HepG2 (cell line): Measurements from ENCODE around the gene ATG16L2.

ENCODE experiments used
- ARNT ChIP-seq: fragments of 450-650 bp; IDR thresholded peaks from 2 replicates; pipeline ENCODE4 v1.6.1; 2017
- CTCF ChIP-seq: sonication (generic); formaldehyde crosslinking; IDR thresholded peaks from 2 replicates; pipeline ENCODE4 v1.5.0; 2020; ENCODE audit warnings: mild to moderate bottlenecking, missing genetic modification reagents, moderate library complexity
- EZH2 ChIP-seq: conservative IDR thresholded peaks from 2 replicates; pipeline ENCODE4 v1.6.1; 2012; ENCODE audit warnings: mild to moderate bottlenecking, low read depth, low read length, moderate library complexity
- JUND ChIP-seq: sonication (generic); formaldehyde crosslinking; IDR thresholded peaks from 2 replicates; pipeline ENCODE4 v1.8.0; 2022; ENCODE audit warnings: mild to moderate bottlenecking, missing genetic modification reagents
- KAT7 ChIP-seq: IDR thresholded peaks from 2 replicates; pipeline ENCODE4 v1.6.1; 2018; ENCODE audit warnings: borderline replicate concordance, missing compliant biosample characterization
- MAX ChIP-seq: IDR thresholded peaks from 2 replicates; pipeline ENCODE4 v1.6.1; 2012; ENCODE audit warnings: inconsistent platforms
- POLR2A ChIP-seq, 2 experiments: IDR thresholded peaks; 2 replicates each; pipeline ENCODE4 v1.6.1; 2011; ENCODE audit warnings: low read depth in 2 of 2, low read length in 2 of 2, mild to moderate bottlenecking in 1 of 2, moderate library complexity in 1 of 2; ENCODE audit not compliant: insufficient read depth in 1 of 2
- SNAI1 ChIP-seq: sonication (generic); formaldehyde crosslinking; IDR thresholded peaks from 2 replicates; pipeline ENCODE4 v1.5.0; 2020; ENCODE audit warnings: mild to moderate bottlenecking, missing genetic modification reagents, borderline replicate concordance
- SP1 ChIP-seq, 2 experiments: fragments of 450-650 bp in 1 of 2; sonication (generic) in 1 of 2; formaldehyde crosslinking in 1 of 2; IDR thresholded peaks; 2 replicates each; pipeline versions ENCODE4 v1.4.0 to v1.6.1; 2016 to 2020; ENCODE audit warnings: missing genetic modification reagents in 1 of 2
- ZKSCAN1 ChIP-seq: fragments of 150-350 bp; IDR thresholded peaks from 2 replicates; pipeline ENCODE4 v1.6.1; 2014; ENCODE audit warnings: low read length
- ZNF138 ChIP-seq: sonication (generic); formaldehyde crosslinking; IDR thresholded peaks from 2 replicates; pipeline ENCODE4 v1.5.0; 2020; ENCODE audit warnings: mild to moderate bottlenecking, low read depth, missing genetic modification reagents
- ZNF879 ChIP-seq: sonication (generic); formaldehyde crosslinking; IDR thresholded peaks from 2 replicates; pipeline ENCODE4 v1.8.1; 2023; ENCODE audit warnings: missing genetic modification reagents
- TF ChIP-seq, protein P1 (sequence below): sonication (generic); formaldehyde crosslinking; IDR thresholded peaks from 2 replicates; pipeline ENCODE4 v1.4.0; 2020; ENCODE audit warnings: mild to moderate bottlenecking, missing genetic modification reagents

DNA sequence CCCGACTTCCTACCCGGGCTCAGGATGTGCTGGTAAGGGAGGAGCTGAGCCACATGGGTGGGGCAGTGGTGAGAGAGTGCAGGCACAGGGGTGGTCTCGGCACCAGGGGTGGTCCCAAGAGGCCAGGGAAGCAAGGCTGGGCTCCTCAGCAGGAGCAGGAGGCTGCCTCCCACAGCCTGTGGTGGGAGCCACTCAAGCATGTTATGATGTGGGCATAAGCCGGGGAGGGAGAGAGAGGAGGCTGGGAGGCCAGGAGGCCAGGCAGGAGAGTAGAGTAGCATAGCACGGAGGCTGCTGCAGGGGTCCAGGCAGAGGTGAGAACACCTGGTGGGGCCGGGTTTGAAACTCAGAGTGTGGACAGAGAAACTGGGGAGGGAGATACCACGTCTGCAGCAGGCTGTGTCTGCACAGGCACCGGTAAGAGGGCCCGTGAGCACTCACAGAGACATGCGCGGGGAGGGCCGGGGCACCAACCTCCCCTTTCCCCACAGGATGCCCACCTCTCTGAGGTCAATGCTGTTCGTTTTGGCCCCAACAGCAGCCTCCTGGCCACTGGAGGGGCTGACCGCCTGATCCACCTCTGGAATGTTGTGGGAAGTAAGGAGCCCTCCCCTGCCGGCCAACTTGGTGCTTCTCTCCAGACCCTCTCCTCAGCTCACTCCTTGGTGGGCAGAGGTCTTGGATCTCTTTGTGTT, 10.7 kb downstream of the ATG16L2 start:
- TF ChIP-seq KAT7 (CRISPR knock-in tag): no peak
- TF ChIP-seq ZNF879 (CRISPR knock-in tag): no peak
- no peak for TF ChIP-seq JUND (CRISPR knock-in tag)
- no peak for TF ChIP-seq CTCF (CRISPR knock-in tag)
- TF ChIP-seq SNAI1: no peak
- no peak for TF ChIP-seq ARNT
- TF ChIP-seq EZH2: no peak
- TF ChIP-seq POLR2A (IDR thresholded peaks at IDR 0.05; ENCODE audit: insufficient read depth in 1 of 2, low read depth in 2 of 2, low read length in 2 of 2): peak in 1 of 2 experiments; percentile 43; a peak in 1 of 4 replicates
- TF ChIP-seq, protein P1, sequence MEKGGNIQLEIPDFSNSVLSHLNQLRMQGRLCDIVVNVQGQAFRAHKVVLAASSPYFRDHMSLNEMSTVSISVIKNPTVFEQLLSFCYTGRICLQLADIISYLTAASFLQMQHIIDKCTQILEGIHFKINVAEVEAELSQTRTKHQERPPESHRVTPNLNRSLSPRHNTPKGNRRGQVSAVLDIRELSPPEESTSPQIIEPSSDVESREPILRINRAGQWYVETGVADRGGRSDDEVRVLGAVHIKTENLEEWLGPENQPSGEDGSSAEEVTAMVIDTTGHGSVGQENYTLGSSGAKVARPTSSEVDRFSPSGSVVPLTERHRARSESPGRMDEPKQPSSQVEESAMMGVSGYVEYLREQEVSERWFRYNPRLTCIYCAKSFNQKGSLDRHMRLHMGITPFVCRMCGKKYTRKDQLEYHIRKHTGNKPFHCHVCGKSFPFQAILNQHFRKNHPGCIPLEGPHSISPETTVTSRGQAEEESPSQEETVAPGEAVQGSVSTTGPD (CRISPR knock-in tag): no peak
- no peak for TF ChIP-seq MAX
- TF ChIP-seq SP1 (IDR thresholded peaks at IDR 0.05): no peak
- TF ChIP-seq SP1 (CRISPR knock-in tag; IDR thresholded peaks at IDR 0.05): no peak
- TF ChIP-seq ZNF138: no peak
- TF ChIP-seq ZKSCAN1: no peak
